Measurements from ENCODE around the gene CD300LD.

The CD300LD gene

GRCh38 chr17:74608511-74608910, 16.4 kb upstream of the CD300LD start:
- Histone ChIP-seq H3K4me3 (ENCODE audit: low read depth in 1 of 2, low read length in 2 of 2) (no peak overlapping the region), H3K27ac (ENCODE audit: low read depth, low read length) (no peak overlapping the region), H3K4me1 (ENCODE audit: control insufficient read depth in 1 of 2, insufficient read depth in 2 of 2, low read length in 2 of 2) (no peaks in the 10 kb centered on the region), H3K9ac (ENCODE audit: low read depth in 1 of 2, low read length in 2 of 2) (no peak overlapping the region), H3K9me3 (ENCODE audit: control insufficient read depth in 1 of 2, low read length in 2 of 2) (no peaks in the 10 kb centered on the region), H3K36me3 (ENCODE audit: control insufficient read depth in 1 of 2, insufficient read depth in 2 of 2, low read length in 2 of 2) (no peaks in the 10 kb centered on the region), H3K27me3 (ENCODE audit: control insufficient read depth in 1 of 2, insufficient read depth in 2 of 2, low read length in 2 of 2) (peaks cover under 1 to 12% of the 10 kb centered on the region in 2 donors)

- no peak overlapping the region for H3K4me3 ChIP-seq (ENCODE audit: low read depth in 1 of 2, low read length in 2 of 2)
- H3K4me1 ChIP-seq (ENCODE audit: control insufficient read depth in 1 of 2, insufficient read depth in 2 of 2, low read length in 2 of 2) = no peaks in the 10 kb centered on the region
- no peaks in the 10 kb centered on the region for H3K9me3 ChIP-seq (ENCODE audit: control insufficient read depth in 1 of 2, low read length in 2 of 2)
- no peak overlapping the region for H3K9ac ChIP-seq (ENCODE audit: low read depth in 1 of 2, low read length in 2 of 2)
- no peaks in the 10 kb centered on the region for H3K36me3 ChIP-seq (ENCODE audit: control insufficient read depth in 1 of 2, insufficient read depth in 2 of 2, low read length in 2 of 2)
- H3K27ac ChIP-seq (ENCODE audit: low read depth, low read length) = no peak overlapping the region
- peaks cover 9 to 12% of the 10 kb centered on the region in 2 donors for H3K27me3 ChIP-seq (ENCODE audit: control insufficient read depth in 1 of 2, insufficient read depth in 2 of 2, low read length in 2 of 2)
Measured at GRCh38 chr17:74607221-74607620, 15.1 kb upstream of the CD300LD start.

GRCh38 chr17:74606050-74606449, 14.0 kb upstream of the CD300LD start:
- H3K27ac ChIP-seq (ENCODE audit: low read depth, low read length) = no peak overlapping the region
- peaks cover 10 to 12% of the 10 kb centered on the region in 2 donors for H3K27me3 ChIP-seq (ENCODE audit: control insufficient read depth in 1 of 2, insufficient read depth in 2 of 2, low read length in 2 of 2)
- H3K4me3 ChIP-seq (ENCODE audit: low read depth in 1 of 2, low read length in 2 of 2) = no peak overlapping the region
- H3K36me3 ChIP-seq (ENCODE audit: control insufficient read depth in 1 of 2, insufficient read depth in 2 of 2, low read length in 2 of 2) = no peaks in the 10 kb centered on the region
- H3K4me1 ChIP-seq (ENCODE audit: control insufficient read depth in 1 of 2, insufficient read depth in 2 of 2, low read length in 2 of 2) = no peaks in the 10 kb centered on the region
- no peaks in the 10 kb centered on the region for H3K9me3 ChIP-seq (ENCODE audit: control insufficient read depth in 1 of 2, low read length in 2 of 2)
- no peak overlapping the region for H3K9ac ChIP-seq (ENCODE audit: low read depth in 1 of 2, low read length in 2 of 2)

- Histone ChIP-seq H3K27ac (ENCODE audit: low read depth, low read length) (no peak overlapping the region), H3K27me3 (ENCODE audit: control insufficient read depth in 1 of 2, insufficient read depth in 2 of 2, low read length in 2 of 2) (peaks cover 10 to 12% of the 10 kb centered on the region in 2 donors), H3K9me3 (ENCODE audit: control insufficient read depth in 1 of 2, low read length in 2 of 2) (no peaks in the 10 kb centered on the region), H3K36me3 (ENCODE audit: control insufficient read depth in 1 of 2, insufficient read depth in 2 of 2, low read length in 2 of 2) (no peaks in the 10 kb centered on the region), H3K4me1 (ENCODE audit: control insufficient read depth in 1 of 2, insufficient read depth in 2 of 2, low read length in 2 of 2) (no peaks in the 10 kb centered on the region), H3K9ac (ENCODE audit: low read depth in 1 of 2, low read length in 2 of 2) (no peak overlapping the region), H3K4me3 (ENCODE audit: low read depth in 1 of 2, low read length in 2 of 2) (no peak overlapping the region)
Measured at GRCh38 chr17:74605361-74605760, 13.3 kb upstream of the CD300LD start.

- H3K4me1 ChIP-seq (ENCODE audit: control insufficient read depth in 1 of 2, insufficient read depth in 2 of 2, low read length in 2 of 2) = no peaks in the 10 kb centered on the region
Measured at GRCh38 chr17:74604761-74605160, 12.7 kb upstream of the CD300LD start.

GRCh38 chr17:74604200-74604599, 12.1 kb upstream of the CD300LD start:
- no peak overlapping the region for H3K9ac ChIP-seq (ENCODE audit: low read depth in 1 of 2, low read length in 2 of 2)
- H3K27ac ChIP-seq (ENCODE audit: low read depth, low read length) = no peak overlapping the region

More at GRCh38 chr17:74604761-74605160, 12.7 kb upstream of the CD300LD start:
- no peaks in the 10 kb centered on the region for H3K9me3 ChIP-seq (ENCODE audit: control insufficient read depth in 1 of 2, low read length in 2 of 2)
- peaks cover 10 to 12% of the 10 kb centered on the region in 2 donors for H3K27me3 ChIP-seq (ENCODE audit: control insufficient read depth in 1 of 2, insufficient read depth in 2 of 2, low read length in 2 of 2)
- H3K27ac ChIP-seq (ENCODE audit: low read depth, low read length) = no peak overlapping the region
- no peak overlapping the region for H3K9ac ChIP-seq (ENCODE audit: low read depth in 1 of 2, low read length in 2 of 2)
- H3K4me3 ChIP-seq (ENCODE audit: low read depth in 1 of 2, low read length in 2 of 2) = no peak overlapping the region
- H3K36me3 ChIP-seq (ENCODE audit: control insufficient read depth in 1 of 2, insufficient read depth in 2 of 2, low read length in 2 of 2) = no peaks in the 10 kb centered on the region

GRCh38 chr17:74603746-74604145, 11.7 kb upstream of the CD300LD start:
- H3K9ac ChIP-seq (ENCODE audit: low read depth in 1 of 2, low read length in 2 of 2) = no peak overlapping the region
- H3K4me1 ChIP-seq (ENCODE audit: control insufficient read depth in 1 of 2, insufficient read depth in 2 of 2, low read length in 2 of 2) = no peaks in the 10 kb centered on the region
- no peaks in the 10 kb centered on the region for H3K36me3 ChIP-seq (ENCODE audit: control insufficient read depth in 1 of 2, insufficient read depth in 2 of 2, low read length in 2 of 2)
- H3K27ac ChIP-seq (ENCODE audit: low read depth, low read length) = no peak overlapping the region
- peaks cover 11 to 12% of the 10 kb centered on the region in 2 donors for H3K27me3 ChIP-seq (ENCODE audit: control insufficient read depth in 1 of 2, insufficient read depth in 2 of 2, low read length in 2 of 2)
- H3K4me3 ChIP-seq (ENCODE audit: low read depth in 1 of 2, low read length in 2 of 2) = no peak overlapping the region
- no peaks in the 10 kb centered on the region for H3K9me3 ChIP-seq (ENCODE audit: control insufficient read depth in 1 of 2, low read length in 2 of 2)

More at GRCh38 chr17:74604200-74604599, 12.1 kb upstream of the CD300LD start:
- no peaks in the 10 kb centered on the region for H3K9me3 ChIP-seq (ENCODE audit: control insufficient read depth in 1 of 2, low read length in 2 of 2)
- no peaks in the 10 kb centered on the region for H3K36me3 ChIP-seq (ENCODE audit: control insufficient read depth in 1 of 2, insufficient read depth in 2 of 2, low read length in 2 of 2)
- H3K27me3 ChIP-seq (ENCODE audit: control insufficient read depth in 1 of 2, insufficient read depth in 2 of 2, low read length in 2 of 2) = peaks cover 10 to 12% of the 10 kb centered on the region in 2 donors
- H3K4me1 ChIP-seq (ENCODE audit: control insufficient read depth in 1 of 2, insufficient read depth in 2 of 2, low read length in 2 of 2) = no peaks in the 10 kb centered on the region
- H3K4me3 ChIP-seq (ENCODE audit: low read depth in 1 of 2, low read length in 2 of 2) = no peak overlapping the region

- Histone ChIP-seq H3K4me1 (ENCODE audit: control insufficient read depth in 1 of 2, insufficient read depth in 2 of 2, low read length in 2 of 2) (no peaks in the 10 kb centered on the region), H3K36me3 (ENCODE audit: control insufficient read depth in 1 of 2, insufficient read depth in 2 of 2, low read length in 2 of 2) (no peaks in the 10 kb centered on the region), H3K4me3 (ENCODE audit: low read depth in 1 of 2, low read length in 2 of 2) (no peak overlapping the region), H3K27ac (ENCODE audit: low read depth, low read length) (no peak overlapping the region), H3K9ac (ENCODE audit: low read depth in 1 of 2, low read length in 2 of 2) (no peak overlapping the region), H3K9me3 (ENCODE audit: control insufficient read depth in 1 of 2, low read length in 2 of 2) (no peaks in the 10 kb centered on the region), H3K27me3 (ENCODE audit: control insufficient read depth in 1 of 2, insufficient read depth in 2 of 2, low read length in 2 of 2) (peaks cover 12 to 13% of the 10 kb centered on the region in 2 donors)
Measured at GRCh38 chr17:74603037-74603635, 11.1 kb upstream of the CD300LD start.

- Histone ChIP-seq H3K4me3 (ENCODE audit: low read depth in 1 of 2, low read length in 2 of 2) (no peak overlapping the region), H3K9me3 (ENCODE audit: control insufficient read depth in 1 of 2, low read length in 2 of 2) (no peaks in the 10 kb centered on the region), H3K4me1 (ENCODE audit: control insufficient read depth in 1 of 2, insufficient read depth in 2 of 2, low read length in 2 of 2) (no peaks in the 10 kb centered on the region), H3K27ac (ENCODE audit: low read depth, low read length) (no peak overlapping the region), H3K36me3 (ENCODE audit: control insufficient read depth in 1 of 2, insufficient read depth in 2 of 2, low read length in 2 of 2) (no peaks in the 10 kb centered on the region), H3K9ac (ENCODE audit: low read depth in 1 of 2, low read length in 2 of 2) (no peak overlapping the region), H3K27me3 (ENCODE audit: control insufficient read depth in 1 of 2, insufficient read depth in 2 of 2, low read length in 2 of 2) (peaks cover 6 to 13% of the 10 kb centered on the region in 2 donors)
Measured at GRCh38 chr17:74601944-74602572, 10.0 kb upstream of the CD300LD start.

GRCh38 chr17:74599448-74599939, 7.4 kb upstream of the CD300LD start:
- Histone ChIP-seq H3K9ac (ENCODE audit: low read depth in 1 of 2, low read length in 2 of 2) (no peak overlapping the region), H3K9me3 (ENCODE audit: control insufficient read depth in 1 of 2, low read length in 2 of 2) (no peaks in the 10 kb centered on the region), H3K4me1 (ENCODE audit: control insufficient read depth in 1 of 2, insufficient read depth in 2 of 2, low read length in 2 of 2) (no peaks in the 10 kb centered on the region), H3K27me3 (ENCODE audit: control insufficient read depth in 1 of 2, insufficient read depth in 2 of 2, low read length in 2 of 2) (peaks cover 0 to 13% of the 10 kb centered on the region in 2 donors), H3K27ac (ENCODE audit: low read depth, low read length) (no peak overlapping the region), H3K36me3 (ENCODE audit: control insufficient read depth in 1 of 2, insufficient read depth in 2 of 2, low read length in 2 of 2) (no peaks in the 10 kb centered on the region), H3K4me3 (ENCODE audit: low read depth in 1 of 2, low read length in 2 of 2) (no peak overlapping the region)

All from duodenal mucosa (tissue), 2 donors.